ENCODE results near the gene GRIK1. TPM values are rescaled to one million over a fixed set of nuclear protein-coding genes. Genes with fewer than 3 reads are reported as not detected.

Gene GRIK1
- total and polyA plus RNA-seq, 4 donors: not detected

- DNase-seq: no peak
- WGBS, 2 donors: 88 to 91% methylated on average over 10 of the region's 10 CpGs
- Histone ChIP-seq H3K36me3 (ENCODE audit: control insufficient read depth in 1 of 2, insufficient read depth in 2 of 2, low read length in 1 of 2) (no peaks in the 10 kb centered on the region), H3K27me3 (ENCODE audit: control insufficient read depth in 1 of 2, insufficient read depth in 2 of 2, low read length in 1 of 2) (no peaks in the 10 kb centered on the region), H3K4me3 (ENCODE audit: low read length in 2 of 2) (no peak overlapping the region), H3K27ac (ENCODE audit: low read depth in 1 of 2, low read length in 2 of 2) (no peak overlapping the region), H3K9me3 (ENCODE audit: control insufficient read depth, low read length) (peaks cover 4% of the 10 kb centered on the region), H3K4me1 (ENCODE audit: control insufficient read depth in 1 of 2, insufficient read depth in 2 of 2, low read length in 2 of 2) (no peaks in the 10 kb centered on the region)
- intact Hi-C loops (cut with DNase I): no loop called here
- ATAC-seq (ENCODE audit: low FRiP score): no peak
These were observed 440.0 kb downstream of the GRIK1 start for GRCh38 chr21:29499734-29500343.

- Histone ChIP-seq H3K27me3 (ENCODE audit: control insufficient read depth in 1 of 2, insufficient read depth in 2 of 2, low read length in 1 of 2) (no peaks in the 10 kb centered on the region), H3K4me1 (ENCODE audit: control insufficient read depth in 1 of 2, insufficient read depth in 2 of 2, low read length in 2 of 2) (no peaks in the 10 kb centered on the region), H3K9me3 (ENCODE audit: control insufficient read depth, low read length) (peaks cover 4% of the 10 kb centered on the region), H3K27ac (ENCODE audit: low read depth in 1 of 2, low read length in 2 of 2) (no peak overlapping the region), H3K36me3 (ENCODE audit: control insufficient read depth in 1 of 2, insufficient read depth in 2 of 2, low read length in 1 of 2) (no peaks in the 10 kb centered on the region), H3K4me3 (ENCODE audit: low read length in 2 of 2) (no peak overlapping the region)
- 97 to 98% methylated on average over 4 of the region's 4 CpGs for WGBS, 2 donors
- no peak for ATAC-seq (ENCODE audit: low FRiP score)
- intact Hi-C loops (cut with DNase I): no loop called here
- DNase-seq: no peak
These were observed 440.6 kb downstream of the GRIK1 start for GRCh38 chr21:29499229-29499628.

- no peaks in the 10 kb centered on the region for H3K27me3 ChIP-seq (ENCODE audit: control insufficient read depth in 1 of 2, insufficient read depth in 2 of 2, low read length in 1 of 2)
- peaks cover 4% of the 10 kb centered on the region for H3K9me3 ChIP-seq (ENCODE audit: control insufficient read depth, low read length)
- DNase-seq: no peak
- peaks cover 0 to 2% of the 10 kb centered on the region in 2 donors for H3K4me1 ChIP-seq (ENCODE audit: control insufficient read depth in 1 of 2, insufficient read depth in 2 of 2, low read length in 2 of 2)
- no peaks in the 10 kb centered on the region for H3K36me3 ChIP-seq (ENCODE audit: control insufficient read depth in 1 of 2, insufficient read depth in 2 of 2, low read length in 1 of 2)
- intact Hi-C loops (cut with DNase I): no loop called here
- 60 to 62% methylated on average over 1 of the region's 1 CpG for WGBS, 2 donors
- no peak overlapping the region for H3K27ac ChIP-seq (ENCODE audit: low read depth in 1 of 2, low read length in 2 of 2)
- ATAC-seq (ENCODE audit: low FRiP score): no peak
- no peak overlapping the region for H3K4me3 ChIP-seq (ENCODE audit: low read length in 2 of 2)
These were observed 443.5 kb downstream of the GRIK1 start for GRCh38 chr21:29496337-29496736.

GRCh38 chr21:29490016-29490415 is 449.8 kb downstream of the GRIK1 start:
- Histone ChIP-seq H3K4me3 (ENCODE audit: low read length in 2 of 2) (no peak overlapping the region), H3K27me3 (ENCODE audit: control insufficient read depth in 1 of 2, insufficient read depth in 2 of 2, low read length in 1 of 2) (no peaks in the 10 kb centered on the region), H3K36me3 (ENCODE audit: control insufficient read depth in 1 of 2, insufficient read depth in 2 of 2, low read length in 1 of 2) (no peaks in the 10 kb centered on the region), H3K9me3 (ENCODE audit: control insufficient read depth, low read length) (no peaks in the 10 kb centered on the region), H3K27ac (ENCODE audit: low read depth in 1 of 2, low read length in 2 of 2) (no peak overlapping the region), H3K4me1 (ENCODE audit: control insufficient read depth in 1 of 2, insufficient read depth in 2 of 2, low read length in 2 of 2) (peaks cover 0 to 2% of the 10 kb centered on the region in 2 donors)
- DNase-seq (no peak), ATAC-seq (ENCODE audit: low FRiP score) (no peak)
- intact Hi-C loops (cut with DNase I): no loop called here
- 67 to 83% methylated on average over 3 of the region's 3 CpGs for WGBS, 2 donors

GRCh38 chr21:29487154-29487553 is 452.6 kb downstream of the GRIK1 start:
- 65 to 66% methylated on average over 4 of the region's 4 CpGs for WGBS, 2 donors
- ATAC-seq (ENCODE audit: low FRiP score) (no peak), DNase-seq (no peak)
- no peak overlapping the region for H3K27ac ChIP-seq (ENCODE audit: low read depth in 1 of 2, low read length in 2 of 2)
- H3K27me3 ChIP-seq (ENCODE audit: control insufficient read depth in 1 of 2, insufficient read depth in 2 of 2, low read length in 1 of 2): no peaks in the 10 kb centered on the region
- no peak overlapping the region for H3K4me3 ChIP-seq (ENCODE audit: low read length in 2 of 2)
- intact Hi-C loops (cut with DNase I): no loop called here
- no peaks in the 10 kb centered on the region for H3K36me3 ChIP-seq (ENCODE audit: control insufficient read depth in 1 of 2, insufficient read depth in 2 of 2, low read length in 1 of 2)
- no peaks in the 10 kb centered on the region for H3K9me3 ChIP-seq (ENCODE audit: control insufficient read depth, low read length)
- peaks cover 0 to under 1% of the 10 kb centered on the region in 2 donors for H3K4me1 ChIP-seq (ENCODE audit: control insufficient read depth in 1 of 2, insufficient read depth in 2 of 2, low read length in 2 of 2)

Other genes with a start within 250 kb of the GRIK1 start
- not detected for gene CLDN17, start 226.8 kb upstream of the GRIK1 start, total RNA-seq
- not detected for gene CLDN17, start 226.8 kb upstream of the GRIK1 start, polyA plus RNA-seq